Progenitor cell of endocrine pancreas (in vitro differentiated cells): ENCODE results near the gene KAZN. TPM values are rescaled to one million over a fixed set of nuclear protein-coding genes. Genes with fewer than 3 reads are reported as not detected.
A peak's percentile ranks its signal among the peaks of the same experiment; 100 is the strongest.

ENCODE experiments used
- DNase-seq: peaks from one replicate; pipeline ENCODE4 v3.0.0; 2021; ENCODE audit warnings: low spot score; ENCODE audit not compliant: unreplicated experiment
- H3K27ac Mint-ChIP-seq: 2 replicates; pipeline ENCODE4 v1.8.0; 2021; ENCODE audit warnings: mild to moderate bottlenecking, moderate library complexity, mixed read lengths
- H3K27me3 Mint-ChIP-seq: 2 replicates; pipeline ENCODE4 v1.8.0; 2021; ENCODE audit warnings: mixed read lengths
- H3K36me3 Mint-ChIP-seq: 2 replicates; pipeline ENCODE4 v1.8.0; 2022; ENCODE audit warnings: mixed read lengths; ENCODE audit not compliant: insufficient read depth
- H3K4me1 Mint-ChIP-seq: 2 replicates; pipeline ENCODE4 v1.8.0; 2021; ENCODE audit warnings: low read depth, mixed read lengths
- H3K4me3 Mint-ChIP-seq: 2 replicates; pipeline ENCODE4 v1.8.0; 2021; ENCODE audit warnings: low read depth, mild to moderate bottlenecking, moderate library complexity, mixed read lengths
- H3K9me3 Mint-ChIP-seq: 2 replicates; pipeline ENCODE4 v1.8.0; 2021; ENCODE audit warnings: low read depth, mixed read lengths
- CTCF ChIP-seq: fragments of 200-600 bp; sonication (generic); IDR thresholded peaks from one replicate; pipeline ENCODE4 v1.5.0; 2021; ENCODE audit warnings: antibody characterized with exemption, mild to moderate bottlenecking; ENCODE audit not compliant: unreplicated experiment
- total RNA-seq: library from RNA; stranded (reverse); gene quantifications from 2 replicates; pipeline ENCODE4 v1.2.1, GENCODE V29; 2021

The KAZN gene
- total RNA-seq, 1 donor from 2014 or later: 12.9 TPM

- H3K9me3 Mint-ChIP-seq: no peaks in the 10 kb centered on the region
- TF ChIP-seq CTCF: no peak
- peaks cover 52% of the 10 kb centered on the region for H3K27me3 Mint-ChIP-seq
- H3K4me3 Mint-ChIP-seq: peak overlapping the region; percentile 76
- peak; percentile 14 for DNase-seq
- peaks cover 6% of the 10 kb centered on the region for H3K4me1 Mint-ChIP-seq
- no peaks in the 10 kb centered on the region for H3K36me3 Mint-ChIP-seq
- peak overlapping the region; percentile 74 for H3K27ac Mint-ChIP-seq
Observed at GRCh38 chr1:14923727-14924452, 325.4 kb downstream of the KAZN start.

- Mint-ChIP-seq H3K4me1 (peaks cover 11% of the 10 kb centered on the region), H3K36me3 (no peaks in the 10 kb centered on the region), H3K4me3 (peak overlapping the region; percentile 72), H3K27ac (no peak overlapping the region), H3K27me3 (peaks cover 52% of the 10 kb centered on the region), H3K9me3 (no peaks in the 10 kb centered on the region)
- no peak for TF ChIP-seq CTCF
- DNase-seq: no peak
Observed at GRCh38 chr1:14924455-14925331, 326.2 kb downstream of the KAZN start.

- Mint-ChIP-seq H3K36me3 (no peaks in the 10 kb centered on the region), H3K4me3 (peak overlapping the region; percentile 72), H3K9me3 (no peaks in the 10 kb centered on the region), H3K27me3 (peaks cover 52% of the 10 kb centered on the region), H3K4me1 (peaks cover 15% of the 10 kb centered on the region), H3K27ac (no peak overlapping the region)
- no peak for DNase-seq
- no peak for TF ChIP-seq CTCF
Observed at GRCh38 chr1:14925336-14926136, 327.1 kb downstream of the KAZN start.

- no peak overlapping the region for H3K27ac Mint-ChIP-seq
- H3K4me1 Mint-ChIP-seq: peaks cover 15% of the 10 kb centered on the region
- TF ChIP-seq CTCF: no peak
- peaks cover 48% of the 10 kb centered on the region for H3K27me3 Mint-ChIP-seq
- H3K9me3 Mint-ChIP-seq: no peaks in the 10 kb centered on the region
- DNase-seq: no peak
- H3K4me3 Mint-ChIP-seq: peak overlapping the region; percentile 72
- H3K36me3 Mint-ChIP-seq: no peaks in the 10 kb centered on the region
Observed at GRCh38 chr1:14926229-14926628, 327.7 kb downstream of the KAZN start.
